ENCODE measurements around the gene SHB.

SHB gene

GRCh38 chr9:38086496-38086895 is 17.5 kb upstream of the SHB start:
- Histone ChIP-seq H3K36me3 (ENCODE audit: insufficient read depth, low read length) (no peaks in the 10 kb centered on the region), H4K20me1 (ENCODE audit: insufficient read depth, low read length) (no peaks in the 10 kb centered on the region), H3K9ac (ENCODE audit: low read length) (no peak overlapping the region), H3F3A (ENCODE audit: insufficient read depth, low read length) (no peaks in the 10 kb centered on the region), H3K79me2 (ENCODE audit: insufficient read depth, low read length) (no peaks in the 10 kb centered on the region), H3K4me1 (ENCODE audit: insufficient read depth, low read length, severe bottlenecking) (no peaks in the 10 kb centered on the region), H3K27me3 (ENCODE audit: insufficient read depth, low read length) (no peaks in the 10 kb centered on the region; the same call in 1 of the 2 replicates), H3K4me2 (ENCODE audit: low read length) (no peak overlapping the region), H2AFZ (ENCODE audit: low read length) (no peak overlapping the region), H3K9me3 (ENCODE audit: low read length) (no peaks in the 10 kb centered on the region), H3K4me3 (ENCODE audit: low read depth, low read length, poor library complexity, severe bottlenecking) (no peak overlapping the region), H3K27ac (ENCODE audit: low read depth, low read length, poor library complexity, severe bottlenecking) (no peak overlapping the region), H3K9me2 (ENCODE audit: low read depth, low read length) (no peaks in the 10 kb centered on the region)
- no peak for TF ChIP-seq CTCF (IDR thresholded peaks at IDR 0.05; ENCODE audit: low read length)
- TF ChIP-seq EZH2 (IDR thresholded peaks at IDR 0.05; ENCODE audit: borderline replicate concordance, low read length) = no peak

DNA sequence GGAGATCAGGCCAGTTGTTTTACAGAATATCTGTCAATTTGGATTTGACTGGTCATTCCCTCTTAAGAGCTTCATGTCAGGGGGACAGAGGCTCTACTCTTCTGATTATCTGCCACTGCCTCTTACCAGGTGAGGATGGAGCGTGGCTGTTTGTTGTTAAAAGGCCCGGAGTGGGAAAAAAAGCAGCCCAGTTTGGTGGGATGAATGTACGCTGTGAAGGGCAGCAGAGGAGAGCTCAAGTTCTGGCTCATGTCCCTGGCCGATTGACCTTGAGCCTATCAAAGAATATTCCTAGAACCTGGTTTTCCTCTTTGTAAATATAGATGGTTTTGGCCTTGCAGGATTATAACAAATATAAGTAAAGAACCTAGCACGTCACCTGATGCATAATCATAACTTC is 16.3 kb upstream of the SHB start:
- Histone ChIP-seq H2AFZ (ENCODE audit: low read length) (no peak overlapping the region), H4K20me1 (ENCODE audit: insufficient read depth, low read length) (no peaks in the 10 kb centered on the region), H3K9me2 (ENCODE audit: low read depth, low read length) (no peaks in the 10 kb centered on the region), H3K79me2 (ENCODE audit: insufficient read depth, low read length) (no peaks in the 10 kb centered on the region), H3K4me3 (ENCODE audit: low read depth, low read length, poor library complexity, severe bottlenecking) (no peak overlapping the region), H3K4me1 (ENCODE audit: insufficient read depth, low read length, severe bottlenecking) (no peaks in the 10 kb centered on the region), H3F3A (ENCODE audit: insufficient read depth, low read length) (no peaks in the 10 kb centered on the region), H3K9ac (ENCODE audit: low read length) (no peak overlapping the region), H3K4me2 (ENCODE audit: low read length) (no peak overlapping the region), H3K36me3 (ENCODE audit: insufficient read depth, low read length) (no peaks in the 10 kb centered on the region), H3K9me3 (ENCODE audit: low read length) (no peaks in the 10 kb centered on the region), H3K27me3 (ENCODE audit: insufficient read depth, low read length) (peaks cover 3% of the 10 kb centered on the region; the same call in 1 of the 2 replicates), H3K27ac (ENCODE audit: low read depth, low read length, poor library complexity, severe bottlenecking) (no peak overlapping the region)
- TF ChIP-seq EZH2 (IDR thresholded peaks at IDR 0.05; ENCODE audit: borderline replicate concordance, low read length) (no peak), CTCF (IDR thresholded peaks at IDR 0.05; ENCODE audit: low read length) (no peak)

- Histone ChIP-seq H2AFZ (ENCODE audit: low read length) (no peak overlapping the region), H3K9me2 (ENCODE audit: low read depth, low read length) (no peaks in the 10 kb centered on the region), H3K36me3 (ENCODE audit: insufficient read depth, low read length) (no peaks in the 10 kb centered on the region), H3K4me3 (ENCODE audit: low read depth, low read length, poor library complexity, severe bottlenecking) (no peak overlapping the region), H3K4me1 (ENCODE audit: insufficient read depth, low read length, severe bottlenecking) (no peaks in the 10 kb centered on the region), H3K27me3 (ENCODE audit: insufficient read depth, low read length) (peaks cover 3% of the 10 kb centered on the region; the same call in 1 of the 2 replicates), H3F3A (ENCODE audit: insufficient read depth, low read length) (no peaks in the 10 kb centered on the region), H3K4me2 (ENCODE audit: low read length) (no peak overlapping the region), H3K79me2 (ENCODE audit: insufficient read depth, low read length) (no peaks in the 10 kb centered on the region), H3K27ac (ENCODE audit: low read depth, low read length, poor library complexity, severe bottlenecking) (no peak overlapping the region), H3K9ac (ENCODE audit: low read length) (no peak overlapping the region), H3K9me3 (ENCODE audit: low read length) (no peaks in the 10 kb centered on the region), H4K20me1 (ENCODE audit: insufficient read depth, low read length) (no peaks in the 10 kb centered on the region)
- TF ChIP-seq CTCF (IDR thresholded peaks at IDR 0.05; ENCODE audit: low read length) = no peak
Observed at GRCh38 chr9:38084556-38084880, 15.5 kb upstream of the SHB start.

All from OCI-LY1 (cell line).